ENCODE data around the gene CHRNA7. TPM values are rescaled to one million over a fixed set of nuclear protein-coding genes. Genes with fewer than 3 reads are reported as not detected.
A peak's percentile ranks its signal among the peaks of the same experiment; 100 is the strongest.

CHRNA7 gene
- total RNA-seq, 1 experiment from 2014 or later = not detected

- H3K9me3 ChIP-seq (ENCODE audit: low read length) = no peaks in the 10 kb centered on the region
- no peak overlapping the region for H3K27ac ChIP-seq (ENCODE audit: low read length)
- H3K4me3 ChIP-seq (ENCODE audit: low read length) = no peak overlapping the region
- no peaks in the 10 kb centered on the region for H3K79me2 ChIP-seq (ENCODE audit: low read length)
- no peaks in the 10 kb centered on the region for H3K27me3 ChIP-seq (ENCODE audit: low read length)
- no peaks in the 10 kb centered on the region for H3K9me2 ChIP-seq (replicated peaks; ENCODE audit: insufficient read depth, low read length)
- H3K36me3 ChIP-seq (ENCODE audit: insufficient read depth, low read length) = no peaks in the 10 kb centered on the region
- no peak overlapping the region for H3K4me2 ChIP-seq (ENCODE audit: low read depth, low read length, poor library complexity, severe bottlenecking)
- no peak overlapping the region for H3K9ac ChIP-seq (ENCODE audit: low read length)
- no peak overlapping the region for H2AFZ ChIP-seq (ENCODE audit: low read length)
- no peaks in the 10 kb centered on the region for H3K4me1 ChIP-seq (ENCODE audit: low read length)
- no peaks in the 10 kb centered on the region for H4K20me1 ChIP-seq (ENCODE audit: insufficient read depth, low read depth, low read length)
- no peak for DNase-seq
These were observed 65.9 kb downstream of the CHRNA7 start for GRCh38 chr15:32096213-32096612.

GRCh38 chr15:32096916-32097617 lies 66.8 kb downstream of the CHRNA7 start:
- H3K27me3 ChIP-seq (ENCODE audit: low read length) = no peaks in the 10 kb centered on the region
- no peak overlapping the region for H3K4me2 ChIP-seq (ENCODE audit: low read depth, low read length, poor library complexity, severe bottlenecking)
- no peak for DNase-seq
- H2AFZ ChIP-seq (ENCODE audit: low read length) = no peak overlapping the region
- H3K79me2 ChIP-seq (ENCODE audit: low read length) = no peaks in the 10 kb centered on the region
- no peak overlapping the region for H3K27ac ChIP-seq (ENCODE audit: low read length)
- H3K4me3 ChIP-seq (ENCODE audit: low read length) = no peak overlapping the region
- no peaks in the 10 kb centered on the region for H3K4me1 ChIP-seq (ENCODE audit: low read length)
- H4K20me1 ChIP-seq (ENCODE audit: insufficient read depth, low read depth, low read length) = no peaks in the 10 kb centered on the region
- no peaks in the 10 kb centered on the region for H3K9me3 ChIP-seq (ENCODE audit: low read length)
- H3K9ac ChIP-seq (ENCODE audit: low read length) = no peak overlapping the region
- no peaks in the 10 kb centered on the region for H3K36me3 ChIP-seq (ENCODE audit: insufficient read depth, low read length)
- H3K9me2 ChIP-seq (replicated peaks; ENCODE audit: insufficient read depth, low read length) = no peaks in the 10 kb centered on the region

- no peaks in the 10 kb centered on the region for H3K9me2 ChIP-seq (replicated peaks; ENCODE audit: insufficient read depth, low read length)
- no peak overlapping the region for H3K4me2 ChIP-seq (ENCODE audit: low read depth, low read length, poor library complexity, severe bottlenecking)
- H3K36me3 ChIP-seq (ENCODE audit: insufficient read depth, low read length) = no peaks in the 10 kb centered on the region
- no peaks in the 10 kb centered on the region for H3K79me2 ChIP-seq (ENCODE audit: low read length)
- no peak overlapping the region for H2AFZ ChIP-seq (ENCODE audit: low read length)
- no peak overlapping the region for H3K9ac ChIP-seq (ENCODE audit: low read length)
- no peaks in the 10 kb centered on the region for H3K9me3 ChIP-seq (ENCODE audit: low read length)
- no peak for DNase-seq
- no peak overlapping the region for H3K27ac ChIP-seq (ENCODE audit: low read length)
- H3K4me1 ChIP-seq (ENCODE audit: low read length) = no peaks in the 10 kb centered on the region
- H4K20me1 ChIP-seq (ENCODE audit: insufficient read depth, low read depth, low read length) = no peaks in the 10 kb centered on the region
- no peak overlapping the region for H3K4me3 ChIP-seq (ENCODE audit: low read length)
- no peaks in the 10 kb centered on the region for H3K27me3 ChIP-seq (ENCODE audit: low read length)
These were observed 67.7 kb downstream of the CHRNA7 start for GRCh38 chr15:32098033-32098432.

- Histone ChIP-seq H3K27me3 (ENCODE audit: low read length) (no peaks in the 10 kb centered on the region), H4K20me1 (ENCODE audit: insufficient read depth, low read depth, low read length) (no peaks in the 10 kb centered on the region), H3K27ac (ENCODE audit: low read length) (no peak overlapping the region), H3K4me2 (ENCODE audit: low read depth, low read length, poor library complexity, severe bottlenecking) (no peak overlapping the region), H3K9me2 (replicated peaks; ENCODE audit: insufficient read depth, low read length) (no peaks in the 10 kb centered on the region), H2AFZ (ENCODE audit: low read length) (no peak overlapping the region), H3K4me3 (ENCODE audit: low read length) (no peak overlapping the region), H3K36me3 (ENCODE audit: insufficient read depth, low read length) (no peaks in the 10 kb centered on the region), H3K4me1 (ENCODE audit: low read length) (no peaks in the 10 kb centered on the region), H3K9ac (ENCODE audit: low read length) (no peak overlapping the region), H3K9me3 (ENCODE audit: low read length) (no peaks in the 10 kb centered on the region), H3K79me2 (ENCODE audit: low read length) (no peaks in the 10 kb centered on the region)
- no peak for DNase-seq
These were observed 68.9 kb downstream of the CHRNA7 start for GRCh38 chr15:32099097-32099785.

GRCh38 chr15:32099956-32100684 lies 69.8 kb downstream of the CHRNA7 start:
- Histone ChIP-seq H3K9me3 (ENCODE audit: low read length) (no peaks in the 10 kb centered on the region), H3K4me1 (ENCODE audit: low read length) (no peaks in the 10 kb centered on the region), H3K9me2 (replicated peaks; ENCODE audit: insufficient read depth, low read length) (no peaks in the 10 kb centered on the region), H3K27ac (ENCODE audit: low read length) (no peak overlapping the region), H3K36me3 (ENCODE audit: insufficient read depth, low read length) (no peaks in the 10 kb centered on the region), H4K20me1 (ENCODE audit: insufficient read depth, low read depth, low read length) (no peaks in the 10 kb centered on the region), H3K79me2 (ENCODE audit: low read length) (no peaks in the 10 kb centered on the region), H3K27me3 (ENCODE audit: low read length) (no peaks in the 10 kb centered on the region), H3K4me3 (ENCODE audit: low read length) (no peak overlapping the region), H2AFZ (ENCODE audit: low read length) (no peak overlapping the region), H3K4me2 (ENCODE audit: low read depth, low read length, poor library complexity, severe bottlenecking) (no peak overlapping the region), H3K9ac (ENCODE audit: low read length) (no peak overlapping the region)
- DNase-seq = no peak

- H3K4me2 ChIP-seq (ENCODE audit: low read depth, low read length, poor library complexity, severe bottlenecking) = no peak overlapping the region
- no peak overlapping the region for H3K9ac ChIP-seq (ENCODE audit: low read length)
These were observed 74.0 kb downstream of the CHRNA7 start for GRCh38 chr15:32104061-32104995.

GRCh38 chr15:32105258-32106241 lies 75.2 kb downstream of the CHRNA7 start:
- no peak overlapping the region for H2AFZ ChIP-seq (ENCODE audit: low read length)
- no peak overlapping the region for H3K4me3 ChIP-seq (ENCODE audit: low read length)
- H3K27me3 ChIP-seq (ENCODE audit: low read length) = no peaks in the 10 kb centered on the region
- no peak for DNase-seq
- no peaks in the 10 kb centered on the region for H3K9me2 ChIP-seq (replicated peaks; ENCODE audit: insufficient read depth, low read length)
- H3K36me3 ChIP-seq (ENCODE audit: insufficient read depth, low read length) = no peaks in the 10 kb centered on the region
- no peaks in the 10 kb centered on the region for H4K20me1 ChIP-seq (ENCODE audit: insufficient read depth, low read depth, low read length)
- no peaks in the 10 kb centered on the region for H3K79me2 ChIP-seq (ENCODE audit: low read length)
- no peak overlapping the region for H3K9ac ChIP-seq (ENCODE audit: low read length)
- H3K4me2 ChIP-seq (ENCODE audit: low read depth, low read length, poor library complexity, severe bottlenecking) = no peak overlapping the region
- H3K9me3 ChIP-seq (ENCODE audit: low read length) = no peaks in the 10 kb centered on the region
- H3K4me1 ChIP-seq (ENCODE audit: low read length) = no peaks in the 10 kb centered on the region
- no peak overlapping the region for H3K27ac ChIP-seq (ENCODE audit: low read length)

More at GRCh38 chr15:32104061-32104995, 74.0 kb downstream of the CHRNA7 start:
- H3K4me1 ChIP-seq (ENCODE audit: low read length) = no peaks in the 10 kb centered on the region
- peak; percentile 75 for DNase-seq
- H3K36me3 ChIP-seq (ENCODE audit: insufficient read depth, low read length) = no peaks in the 10 kb centered on the region
- H4K20me1 ChIP-seq (ENCODE audit: insufficient read depth, low read depth, low read length) = no peaks in the 10 kb centered on the region
- H3K79me2 ChIP-seq (ENCODE audit: low read length) = no peaks in the 10 kb centered on the region
- H3K27me3 ChIP-seq (ENCODE audit: low read length) = no peaks in the 10 kb centered on the region
- H2AFZ ChIP-seq (ENCODE audit: low read length) = no peak overlapping the region
- H3K9me3 ChIP-seq (ENCODE audit: low read length) = no peaks in the 10 kb centered on the region
- H3K9me2 ChIP-seq (replicated peaks; ENCODE audit: insufficient read depth, low read length) = no peaks in the 10 kb centered on the region
- no peak overlapping the region for H3K4me3 ChIP-seq (ENCODE audit: low read length)
- H3K27ac ChIP-seq (ENCODE audit: low read length) = no peak overlapping the region
